Measurements from ENCODE around the gene B3GALT6.

DNA sequence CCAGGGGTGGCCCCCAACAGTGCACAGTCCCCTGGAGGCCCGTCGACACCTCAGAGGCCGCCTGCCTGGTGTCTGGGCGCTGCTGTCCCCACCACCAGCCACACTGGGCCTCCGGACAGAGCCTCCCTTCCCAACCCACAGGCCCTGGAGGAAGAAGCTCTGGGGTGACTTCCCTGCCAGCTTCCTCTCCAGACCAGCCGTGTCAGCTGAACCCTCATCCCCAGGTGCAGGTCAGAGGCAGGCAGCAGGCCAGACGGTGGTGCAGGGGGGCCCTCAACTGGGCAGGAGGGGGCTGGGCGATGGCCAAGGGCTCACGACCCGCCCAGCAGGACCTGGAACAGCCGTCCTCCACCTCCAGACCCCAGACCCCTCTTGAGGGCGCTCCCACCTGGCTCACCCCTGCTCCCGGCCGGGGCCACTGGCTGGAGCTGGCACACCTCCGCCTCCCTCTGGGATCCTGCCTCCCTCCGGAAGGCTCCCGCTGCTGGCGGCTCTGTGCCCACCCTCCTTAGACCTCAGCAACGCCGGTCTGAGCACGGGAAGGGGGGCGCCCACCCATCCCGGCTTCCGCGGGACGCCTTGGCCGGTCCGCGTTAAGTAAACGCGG, 26.2 kb upstream of the B3GALT6 start:
- TF ChIP-seq, protein P1, sequence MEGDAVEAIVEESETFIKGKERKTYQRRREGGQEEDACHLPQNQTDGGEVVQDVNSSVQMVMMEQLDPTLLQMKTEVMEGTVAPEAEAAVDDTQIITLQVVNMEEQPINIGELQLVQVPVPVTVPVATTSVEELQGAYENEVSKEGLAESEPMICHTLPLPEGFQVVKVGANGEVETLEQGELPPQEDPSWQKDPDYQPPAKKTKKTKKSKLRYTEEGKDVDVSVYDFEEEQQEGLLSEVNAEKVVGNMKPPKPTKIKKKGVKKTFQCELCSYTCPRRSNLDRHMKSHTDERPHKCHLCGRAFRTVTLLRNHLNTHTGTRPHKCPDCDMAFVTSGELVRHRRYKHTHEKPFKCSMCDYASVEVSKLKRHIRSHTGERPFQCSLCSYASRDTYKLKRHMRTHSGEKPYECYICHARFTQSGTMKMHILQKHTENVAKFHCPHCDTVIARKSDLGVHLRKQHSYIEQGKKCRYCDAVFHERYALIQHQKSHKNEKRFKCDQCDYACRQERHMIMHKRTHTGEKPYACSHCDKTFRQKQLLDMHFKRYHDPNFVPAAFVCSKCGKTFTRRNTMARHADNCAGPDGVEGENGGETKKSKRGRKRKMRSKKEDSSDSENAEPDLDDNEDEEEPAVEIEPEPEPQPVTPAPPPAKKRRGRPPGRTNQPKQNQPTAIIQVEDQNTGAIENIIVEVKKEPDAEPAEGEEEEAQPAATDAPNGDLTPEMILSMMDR (conservative IDR thresholded peaks at IDR 0.05 in 1 of 2, IDR thresholded peaks at IDR 0.05 in 1 of 2; ENCODE audit: low read depth in 1 of 2, low read length in 2 of 2) = no peak
- peak; percentile 12 for TF ChIP-seq EZH2 (IDR thresholded peaks at IDR 0.05; ENCODE audit: low read length, missing control alignments)

Measured in fibroblast of lung (primary cell).